Stimulated activated CD8-positive, alpha-beta memory T cell treated with anti-CD3 and anti-CD28 coated beads, Interleukin-4, amount 100 ng/mL, for 24 hours (primary cell): ENCODE measurements around the gene MAP3K7CL.
"Not testable (repeated sequence)": the region's sequence is repeated elsewhere in the genome, so short reads cannot be mapped to it uniquely, and the experiment has no call there.

Experiments
- DNase-seq: peaks from one replicate; pipeline ENCODE4 v3.0.0-alpha.2; 2020; ENCODE audit warnings: low read depth

Gene MAP3K7CL

DNA sequence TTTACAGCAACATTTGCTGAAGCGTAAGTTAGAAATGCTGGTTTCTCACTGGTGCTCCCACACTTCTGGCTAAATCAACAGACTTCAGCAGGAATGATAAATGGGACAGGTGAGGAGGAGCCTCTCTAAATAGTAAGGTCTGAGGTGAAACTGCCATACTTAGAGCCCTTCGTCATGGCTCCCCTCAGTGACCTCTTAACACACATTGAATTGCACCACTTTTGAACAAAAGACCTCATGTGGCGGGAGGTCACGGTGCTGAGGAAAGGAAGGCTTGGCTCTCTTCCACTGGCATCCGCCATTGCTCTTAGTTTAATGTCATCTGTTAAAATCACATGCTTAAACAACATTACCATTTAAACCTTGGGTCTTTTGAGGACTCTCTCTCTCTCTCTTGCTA is 3.4 kb downstream of the MAP3K7CL start:
- DNase-seq: no peak

DNA sequence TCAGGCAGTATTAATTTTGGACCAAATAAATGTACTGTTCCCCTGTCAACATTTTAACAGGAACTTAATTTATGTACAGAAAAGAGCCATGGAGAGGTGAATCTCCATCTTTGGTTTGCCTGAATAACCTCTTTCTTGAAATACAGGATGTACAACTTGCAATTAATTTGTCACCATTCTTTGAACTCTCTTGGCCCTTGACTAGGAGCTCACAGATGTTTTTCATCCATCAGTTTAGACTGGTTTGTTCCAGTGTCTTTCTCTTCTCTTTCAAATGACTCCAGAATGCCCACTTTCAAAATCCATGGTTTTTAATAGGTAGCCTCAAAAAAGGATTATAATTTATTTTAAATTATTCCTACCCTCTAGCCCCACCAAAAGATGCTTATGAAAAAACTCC is 5.0 kb downstream of the MAP3K7CL start:
- DNase-seq: no peak

DNA sequence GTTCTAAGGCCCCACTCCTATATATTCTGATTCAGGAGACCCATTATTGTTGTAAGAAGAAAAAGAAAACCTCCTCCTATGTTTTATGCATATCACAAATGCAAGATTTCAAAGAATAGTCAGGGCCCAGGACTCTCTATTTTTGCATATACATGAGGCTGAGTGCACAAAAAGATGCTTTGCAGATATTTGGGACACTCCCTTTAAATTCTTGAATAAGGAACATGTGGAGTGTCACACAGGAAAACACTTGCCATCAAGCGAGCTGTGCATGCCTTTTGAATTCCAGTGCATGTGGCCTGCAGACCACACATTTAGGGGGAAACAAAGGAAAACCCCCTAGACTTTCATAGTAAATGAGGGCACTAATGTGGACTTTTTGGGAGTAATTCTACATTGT is 5.6 kb downstream of the MAP3K7CL start:
- no peak for DNase-seq

GRCh38 chr21:29144736-29145353 is 14.4 kb downstream of the MAP3K7CL start:
- DNase-seq: no peak

DNA sequence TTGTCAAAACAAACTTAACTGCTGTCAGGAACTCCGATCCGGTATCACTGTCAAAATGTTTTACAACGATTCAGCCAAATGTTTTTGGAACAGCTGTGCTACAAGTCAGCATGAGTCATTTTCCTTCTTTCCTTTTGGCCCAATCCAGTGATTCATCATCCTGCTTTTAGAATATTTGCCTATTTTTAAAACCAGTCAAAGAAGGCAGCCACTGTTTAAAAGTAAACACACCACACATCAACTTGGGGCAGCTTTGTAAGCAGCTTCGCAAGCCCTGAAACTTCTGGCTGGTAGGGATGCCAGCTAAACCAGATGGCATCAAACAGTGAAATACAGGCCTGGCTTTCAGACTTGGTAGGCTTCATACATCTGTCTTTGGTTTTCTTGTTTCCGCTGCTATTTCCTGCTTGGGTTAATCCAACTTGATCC is 14.9 kb downstream of the MAP3K7CL start:
- no peak for DNase-seq

DNA sequence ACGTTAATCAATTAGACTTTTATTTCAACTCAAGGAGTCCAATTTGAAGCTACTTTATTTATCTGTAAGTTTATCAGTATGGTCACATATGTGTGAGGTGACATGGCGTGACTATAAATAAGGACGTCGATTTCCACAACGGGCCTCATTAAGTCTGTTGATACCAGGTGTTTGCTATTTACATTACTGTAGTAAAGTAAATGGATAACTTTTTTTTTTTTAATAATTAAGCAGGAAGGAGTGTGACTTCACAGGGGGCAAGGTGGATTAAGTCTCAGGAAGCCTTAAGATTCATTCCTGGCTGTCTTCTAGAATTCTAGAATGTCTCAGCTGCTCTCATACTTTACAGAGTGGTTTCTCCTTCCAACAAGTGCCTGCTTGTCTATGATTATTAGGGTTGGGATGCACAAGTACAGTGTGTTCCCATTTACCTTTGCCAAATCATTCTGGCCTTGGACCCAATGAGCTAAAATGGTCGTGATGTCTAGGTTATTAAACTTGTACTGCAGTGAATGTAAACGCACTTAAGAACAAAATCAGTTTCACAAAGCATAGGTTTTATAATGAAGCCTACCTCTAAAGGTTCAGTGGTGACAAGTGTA is 15.5 kb downstream of the MAP3K7CL start:
- DNase-seq: no peak

DNA sequence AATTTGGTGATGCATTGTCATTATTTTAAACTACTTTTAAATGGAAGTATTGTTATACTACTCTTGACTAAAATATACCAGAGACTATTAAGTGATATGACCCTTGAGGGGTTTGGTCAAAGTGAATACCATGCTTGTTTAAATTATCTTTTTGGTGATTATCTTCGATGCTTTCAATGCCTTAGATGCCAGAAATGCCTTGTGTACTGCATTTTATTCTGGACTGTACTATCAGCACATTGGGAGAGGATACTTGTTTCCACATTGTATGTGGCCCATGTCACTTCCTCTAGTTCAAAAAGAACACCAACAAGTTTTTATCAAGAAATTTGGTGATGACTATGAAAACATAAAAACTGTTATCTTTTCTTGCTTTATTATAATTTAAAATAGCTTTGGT is 16.3 kb downstream of the MAP3K7CL start:
- DNase-seq: no peak

- DNase-seq: no peak
Measured at GRCh38 chr21:29148530-29148929, 18.1 kb downstream of the MAP3K7CL start.

GRCh38 chr21:29149808-29150425 is 19.5 kb downstream of the MAP3K7CL start:
- DNase-seq: no peak

- no peak for DNase-seq
Measured at GRCh38 chr21:29151931-29152330, 21.5 kb downstream of the MAP3K7CL start.

DNA sequence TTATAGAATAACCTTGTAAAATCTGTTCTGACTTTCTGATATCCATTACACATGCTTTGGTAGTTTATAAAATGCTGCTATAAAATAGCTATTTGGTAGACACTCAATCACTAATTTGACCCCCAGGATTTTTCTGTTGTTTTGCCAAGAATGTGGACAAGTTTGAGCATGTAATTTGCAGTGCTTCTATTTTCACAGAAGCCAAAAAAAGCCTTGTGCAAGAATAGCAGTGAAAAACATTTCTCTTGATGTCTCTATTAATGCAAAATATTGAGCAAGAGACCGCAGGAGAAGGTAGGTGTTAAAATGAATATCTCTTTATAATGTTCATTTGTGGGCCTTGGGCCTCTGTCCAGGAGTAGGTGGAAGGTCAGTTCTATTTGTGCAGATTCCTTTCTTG is 22.5 kb downstream of the MAP3K7CL start:
- no peak for DNase-seq

GRCh38 chr21:29154270-29154669 is 23.8 kb downstream of the MAP3K7CL start:
- no peak for DNase-seq

DNA sequence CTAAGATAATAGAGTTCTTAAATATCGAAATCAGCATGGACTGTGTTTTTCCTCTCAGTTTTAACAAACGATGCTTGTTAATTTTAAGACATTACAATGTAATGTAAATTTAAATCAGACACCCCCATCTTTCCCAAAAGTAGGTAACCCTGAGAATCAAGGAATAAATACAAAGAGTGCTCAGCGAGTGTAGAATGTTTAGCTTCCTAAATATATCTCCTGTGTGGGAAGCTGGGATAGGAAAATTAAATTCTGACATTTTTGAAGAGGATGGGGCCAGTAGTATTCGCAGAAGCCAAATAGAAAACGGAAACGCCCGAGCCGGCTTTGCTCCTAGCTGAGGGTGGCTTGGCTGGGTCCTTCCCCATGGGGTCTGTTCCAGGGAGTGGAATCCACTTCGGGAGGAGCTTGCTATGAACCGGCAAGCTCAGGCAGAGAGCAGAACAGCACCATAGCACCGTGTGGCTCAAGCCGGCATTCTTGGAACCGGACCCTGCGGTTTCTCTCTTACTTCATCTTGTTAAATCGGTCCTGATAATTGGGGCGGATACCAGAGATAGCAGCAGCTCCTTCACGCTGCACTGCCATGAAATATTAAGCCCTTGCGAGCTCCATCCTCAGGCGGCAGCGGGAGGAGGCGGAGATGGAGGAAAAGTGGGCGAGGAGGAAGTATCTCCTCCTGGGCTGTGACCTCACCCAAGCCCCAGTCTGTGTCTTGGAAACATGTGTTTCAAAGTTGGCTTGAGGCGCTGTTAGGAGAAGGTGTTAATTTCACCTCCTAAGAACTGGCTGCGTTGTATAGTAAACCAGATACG is 24.9 kb downstream of the MAP3K7CL start:
- no peak for DNase-seq

- DNase-seq: no peak
Measured at GRCh38 chr21:29155933-29156260, 25.5 kb downstream of the MAP3K7CL start.

GRCh38 chr21:29157080-29157479 is 26.6 kb downstream of the MAP3K7CL start:
- DNase-seq: no peak

GRCh38 chr21:29159842-29160241 is 29.4 kb downstream of the MAP3K7CL start:
- DNase-seq: no peak

- not testable (repeated sequence) for DNase-seq
Measured at GRCh38 chr21:29162825-29163224, 32.4 kb downstream of the MAP3K7CL start.

DNA sequence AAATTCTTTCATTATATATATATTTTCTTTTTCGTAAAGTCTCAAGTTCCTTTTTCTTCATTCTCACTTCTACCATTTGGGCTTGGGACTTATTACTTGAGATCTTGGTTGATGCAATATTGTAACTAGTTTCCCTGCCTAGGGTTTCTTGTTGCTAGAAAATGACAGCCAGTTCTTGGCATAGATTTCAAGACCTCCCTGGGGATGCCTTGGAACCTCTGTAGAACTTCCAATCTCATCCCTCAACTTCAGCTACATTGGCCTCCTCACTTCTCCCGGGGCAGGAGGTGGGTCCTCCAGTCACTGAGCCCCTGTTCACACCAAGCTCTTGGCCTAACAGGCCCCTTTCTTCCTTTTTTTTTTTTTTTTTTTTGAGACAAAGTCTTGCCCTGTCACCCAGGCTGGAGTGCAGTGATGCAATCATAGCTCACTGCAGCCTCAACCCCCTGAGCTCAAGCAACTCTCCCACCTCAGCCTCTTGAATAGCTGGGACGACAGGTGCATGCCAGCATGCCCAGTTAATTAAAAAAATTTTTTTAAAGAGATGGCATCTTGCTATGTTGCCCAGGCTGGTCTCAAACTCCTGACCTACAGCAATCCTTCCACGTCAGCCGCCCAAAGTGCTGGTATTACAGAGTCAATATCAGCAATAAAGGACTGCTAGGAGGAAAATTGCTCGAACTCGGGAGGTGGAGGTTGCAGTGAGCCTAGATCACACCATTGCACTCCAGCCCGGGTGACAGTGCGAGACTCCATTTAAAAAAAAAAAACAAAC is 33.1 kb downstream of the MAP3K7CL start:
- no peak for DNase-seq

DNA sequence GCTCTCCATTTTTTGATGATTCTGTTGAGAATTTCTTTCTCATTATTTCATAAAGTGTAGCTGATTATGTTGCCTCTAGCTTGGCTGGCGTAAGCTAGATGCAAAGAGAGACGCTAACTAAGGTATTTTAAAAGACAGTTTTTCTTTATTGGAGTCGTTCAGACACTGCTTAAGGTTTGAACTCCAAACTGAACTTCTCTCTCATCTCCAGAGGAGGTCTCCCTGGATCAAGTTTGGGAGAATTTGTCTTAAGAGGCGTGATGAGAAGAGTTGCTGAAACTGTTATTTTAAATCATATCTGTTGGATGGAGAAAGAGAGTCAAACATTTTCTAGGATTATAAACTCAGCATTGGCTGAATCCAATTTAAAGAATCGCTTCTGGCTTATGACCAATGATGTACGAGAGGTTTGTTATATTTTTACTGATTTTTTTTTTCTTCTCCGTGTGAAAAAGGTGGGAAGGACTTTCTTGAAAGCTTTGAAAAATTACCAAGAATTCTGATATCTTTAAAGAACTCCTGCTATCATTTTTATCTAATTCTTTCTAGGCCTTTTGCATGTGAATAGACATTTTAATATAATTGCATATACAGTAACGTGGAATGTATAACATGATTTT is 34.0 kb downstream of the MAP3K7CL start:
- no peak for DNase-seq

GRCh38 chr21:29166323-29166722 is 35.9 kb downstream of the MAP3K7CL start:
- no peak for DNase-seq

GRCh38 chr21:29166853-29167252 is 36.4 kb downstream of the MAP3K7CL start:
- DNase-seq: no peak

GRCh38 chr21:29167481-29167880 is 37.0 kb downstream of the MAP3K7CL start:
- DNase-seq: not testable (repeated sequence)
